ENCODE measurements around the gene ATP11A. TPM values are rescaled to one million over a fixed set of nuclear protein-coding genes. Genes with fewer than 3 reads are reported as not detected.
A peak's percentile ranks its signal among the peaks of the same experiment; 100 is the strongest.

ATP11A gene
- total and polyA plus RNA-seq, 2 experiments from 2014 or later: 28.7 to 30.8 TPM

DNA sequence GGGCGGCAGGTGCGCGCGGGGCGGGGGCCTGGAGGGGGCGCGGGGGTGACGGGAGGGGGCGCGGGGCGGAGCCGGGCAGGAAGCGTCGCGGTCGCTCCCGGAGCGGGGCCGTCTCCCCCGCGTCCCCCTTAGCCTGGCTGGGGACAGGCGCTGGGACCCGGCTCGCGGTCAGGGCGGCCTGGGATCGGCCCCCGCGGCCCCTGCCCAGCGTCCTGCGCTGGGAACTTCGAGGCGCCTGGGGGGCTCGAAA is 204.5 kb downstream of the ATP11A start:
- Histone ChIP-seq H3K9me3 (ENCODE audit: low read depth) (no peaks in the 10 kb centered on the region), H3K4me3 (peak overlapping the region; percentile 61), H3K36me3 (replicated peaks; ENCODE audit: insufficient read depth, low read depth) (no peaks in the 10 kb centered on the region), H3K27me3 (no peaks in the 10 kb centered on the region), H4K20me1 (ENCODE audit: insufficient read depth, poor library complexity, severe bottlenecking) (no peaks in the 10 kb centered on the region), H3K27ac (peak overlapping the region; percentile 37), H3K79me2 (no peaks in the 10 kb centered on the region), H3K9me2 (replicated peaks; ENCODE audit: insufficient read depth) (no peaks in the 10 kb centered on the region), H2AFZ (no peak overlapping the region), H3K4me2 (peak overlapping the region; percentile 99), H3K4me1 (ENCODE audit: insufficient read depth) (peaks cover 24% of the 10 kb centered on the region)
- DNase-seq (ENCODE audit: low spot score): no peak
- TF ChIP-seq, protein P1, sequence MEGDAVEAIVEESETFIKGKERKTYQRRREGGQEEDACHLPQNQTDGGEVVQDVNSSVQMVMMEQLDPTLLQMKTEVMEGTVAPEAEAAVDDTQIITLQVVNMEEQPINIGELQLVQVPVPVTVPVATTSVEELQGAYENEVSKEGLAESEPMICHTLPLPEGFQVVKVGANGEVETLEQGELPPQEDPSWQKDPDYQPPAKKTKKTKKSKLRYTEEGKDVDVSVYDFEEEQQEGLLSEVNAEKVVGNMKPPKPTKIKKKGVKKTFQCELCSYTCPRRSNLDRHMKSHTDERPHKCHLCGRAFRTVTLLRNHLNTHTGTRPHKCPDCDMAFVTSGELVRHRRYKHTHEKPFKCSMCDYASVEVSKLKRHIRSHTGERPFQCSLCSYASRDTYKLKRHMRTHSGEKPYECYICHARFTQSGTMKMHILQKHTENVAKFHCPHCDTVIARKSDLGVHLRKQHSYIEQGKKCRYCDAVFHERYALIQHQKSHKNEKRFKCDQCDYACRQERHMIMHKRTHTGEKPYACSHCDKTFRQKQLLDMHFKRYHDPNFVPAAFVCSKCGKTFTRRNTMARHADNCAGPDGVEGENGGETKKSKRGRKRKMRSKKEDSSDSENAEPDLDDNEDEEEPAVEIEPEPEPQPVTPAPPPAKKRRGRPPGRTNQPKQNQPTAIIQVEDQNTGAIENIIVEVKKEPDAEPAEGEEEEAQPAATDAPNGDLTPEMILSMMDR (IDR thresholded peaks at IDR 0.05; ENCODE audit: poor library complexity): no peak
- TF ChIP-seq EZH2phosphoT487 (IDR thresholded peaks at IDR 0.05; ENCODE audit: low read depth, severe bottlenecking, unreplicated experiment) (no peak), EZH2 (IDR thresholded peaks at IDR 0.05; ENCODE audit: borderline replicate concordance) (no peak)
- 0% methylated on average over 3 of the region's 34 CpGs for WGBS (ENCODE audit: low lambda C conversion rate, missing lambda C conversion rate)

DNA sequence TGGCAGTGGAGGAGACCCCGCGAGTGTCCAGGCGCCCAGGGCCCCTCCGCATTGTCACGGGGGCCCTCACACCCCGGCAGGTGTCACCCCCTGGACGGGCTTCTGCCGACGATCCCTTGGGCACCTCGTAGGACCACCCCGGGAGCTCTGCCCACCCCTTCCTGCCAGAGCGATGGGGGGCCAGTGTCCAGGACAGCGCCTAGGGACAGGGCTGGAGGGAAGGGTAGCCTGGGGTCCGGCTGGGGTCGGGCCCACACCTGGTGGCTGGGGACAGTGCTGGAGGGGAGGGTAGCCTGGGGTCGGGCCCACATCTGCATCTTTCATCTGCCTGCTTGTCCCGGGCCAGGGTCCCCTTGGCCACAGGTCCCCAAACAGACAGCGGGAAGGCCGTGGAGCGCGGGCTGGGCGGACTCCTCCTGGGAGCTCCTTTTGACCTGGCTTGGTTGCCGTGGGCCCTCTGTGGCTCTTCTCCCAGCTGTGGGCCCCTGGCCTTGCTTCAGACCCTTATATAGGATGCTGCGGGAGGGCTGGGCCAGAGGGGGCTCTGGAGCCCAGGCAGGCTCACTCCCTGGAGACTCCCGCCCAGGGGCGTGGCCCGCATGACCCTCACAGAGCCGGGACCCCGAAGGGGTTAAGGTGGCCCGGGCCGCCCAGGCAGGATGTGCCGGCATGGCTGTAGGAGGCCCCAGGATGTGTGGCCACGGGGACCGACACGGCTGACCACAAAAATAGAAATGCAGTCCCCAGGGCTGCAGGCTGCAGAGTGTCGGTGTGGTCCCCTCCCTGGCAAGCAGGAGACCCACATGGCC is 205.0 kb downstream of the ATP11A start:
- H3K27me3 ChIP-seq: no peaks in the 10 kb centered on the region
- peak; percentile 41 for DNase-seq (ENCODE audit: low spot score)
- peak overlapping the region; percentile 99 for H3K4me2 ChIP-seq
- no peak overlapping the region for H2AFZ ChIP-seq
- no peaks in the 10 kb centered on the region for H4K20me1 ChIP-seq (ENCODE audit: insufficient read depth, poor library complexity, severe bottlenecking)
- peak overlapping the region; percentile 37 for H3K27ac ChIP-seq
- peak overlapping the region; percentile 61 for H3K4me3 ChIP-seq
- WGBS (ENCODE audit: low lambda C conversion rate, missing lambda C conversion rate): 10% methylated on average over 30 of the region's 36 CpGs
- H3K79me2 ChIP-seq: no peaks in the 10 kb centered on the region
- H3K4me1 ChIP-seq (ENCODE audit: insufficient read depth): peaks cover 24% of the 10 kb centered on the region
- TF ChIP-seq EZH2phosphoT487 (IDR thresholded peaks at IDR 0.05; ENCODE audit: low read depth, severe bottlenecking, unreplicated experiment) (no peak), EZH2 (IDR thresholded peaks at IDR 0.05; ENCODE audit: borderline replicate concordance) (no peak)
- TF ChIP-seq, protein P1 (IDR thresholded peaks at IDR 0.05; ENCODE audit: poor library complexity): no peak
- no peaks in the 10 kb centered on the region for H3K9me2 ChIP-seq (replicated peaks; ENCODE audit: insufficient read depth)
- H3K36me3 ChIP-seq (replicated peaks; ENCODE audit: insufficient read depth, low read depth): no peaks in the 10 kb centered on the region
- H3K9me3 ChIP-seq (ENCODE audit: low read depth): no peaks in the 10 kb centered on the region

DNA sequence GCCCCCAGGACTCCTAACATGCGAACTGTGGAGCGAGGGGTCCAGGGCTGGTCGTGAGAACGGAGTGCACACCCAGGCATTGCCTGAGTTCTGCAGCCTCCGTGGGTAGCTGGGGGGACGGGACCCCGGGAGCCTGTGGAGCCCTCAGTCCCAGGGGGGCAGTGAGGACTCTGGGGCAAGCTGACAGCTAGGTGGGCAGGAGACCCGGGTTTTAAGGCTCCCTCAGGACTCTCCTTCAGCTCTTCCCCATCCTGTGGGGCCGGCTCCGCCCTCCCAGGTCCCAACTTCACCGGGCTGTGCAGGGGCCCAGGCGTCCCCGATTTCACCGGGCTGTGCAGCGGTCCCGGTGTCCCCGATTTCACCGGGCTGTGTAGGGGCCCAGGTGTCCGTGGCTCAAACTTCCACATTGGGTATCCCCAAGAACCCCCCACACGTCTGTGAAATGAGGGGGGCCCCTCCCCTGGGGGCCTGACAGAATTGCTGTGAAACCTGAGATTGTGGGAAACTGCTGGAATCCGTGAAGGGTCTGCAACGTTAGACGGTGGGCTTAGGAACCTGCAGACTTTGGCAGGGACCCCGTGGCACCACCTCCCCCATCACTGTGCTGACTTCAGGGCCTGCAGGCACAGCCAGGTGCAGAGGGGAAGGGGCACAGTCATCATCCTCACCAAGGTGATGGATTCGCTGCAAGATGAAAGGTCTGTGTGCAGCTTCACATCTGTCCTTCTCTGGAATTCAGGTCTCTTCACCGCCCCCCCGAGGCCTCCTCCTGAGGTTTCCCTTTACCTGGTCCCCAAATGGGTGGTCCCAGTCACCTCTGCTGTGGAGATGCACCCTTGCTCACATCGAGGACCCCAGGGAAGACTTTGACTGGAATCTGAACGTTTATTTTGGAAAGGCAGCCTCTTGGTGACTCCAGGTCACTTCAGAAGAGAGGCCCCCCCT is 206.0 kb downstream of the ATP11A start:
- 59% methylated on average over 29 of the region's 29 CpGs for WGBS (ENCODE audit: low lambda C conversion rate, missing lambda C conversion rate)
- no peak overlapping the region for H3K4me3 ChIP-seq
- peak overlapping the region; percentile 99 for H3K4me2 ChIP-seq
- no peaks in the 10 kb centered on the region for H3K36me3 ChIP-seq (replicated peaks; ENCODE audit: insufficient read depth, low read depth)
- H3K79me2 ChIP-seq: no peaks in the 10 kb centered on the region
- peaks cover 24% of the 10 kb centered on the region for H3K4me1 ChIP-seq (ENCODE audit: insufficient read depth)
- no peaks in the 10 kb centered on the region for H3K27me3 ChIP-seq
- H3K27ac ChIP-seq: no peak overlapping the region
- no peaks in the 10 kb centered on the region for H4K20me1 ChIP-seq (ENCODE audit: insufficient read depth, poor library complexity, severe bottlenecking)
- no peak overlapping the region for H2AFZ ChIP-seq
- no peaks in the 10 kb centered on the region for H3K9me3 ChIP-seq (ENCODE audit: low read depth)
- no peaks in the 10 kb centered on the region for H3K9me2 ChIP-seq (replicated peaks; ENCODE audit: insufficient read depth)
- TF ChIP-seq, protein P1 (IDR thresholded peaks at IDR 0.05; ENCODE audit: poor library complexity): no peak
- TF ChIP-seq EZH2phosphoT487 (IDR thresholded peaks at IDR 0.05; ENCODE audit: low read depth, severe bottlenecking, unreplicated experiment): no peak
- TF ChIP-seq EZH2 (IDR thresholded peaks at IDR 0.05; ENCODE audit: borderline replicate concordance): no peak
- no peak for DNase-seq (ENCODE audit: low spot score)
